ENCODE measurements around the gene MLEC.

MLEC gene

GRCh38 chr12:120685522-120685921, 1.4 kb upstream of the MLEC start:
- Histone ChIP-seq H3K79me2 (ENCODE audit: insufficient read depth, low read length) (peaks cover 32% of the 10 kb centered on the region), H3F3A (ENCODE audit: insufficient read depth, low read length) (0 out of 2 replicates have a peak, but pooled peaks cover 4% of the 10 kb centered on the region), H2AFZ (ENCODE audit: low read length) (peak overlapping the region; percentile 53; the same call in 1 of the 2 replicates), H3K4me1 (ENCODE audit: insufficient read depth, low read length, severe bottlenecking) (peaks cover 35% of the 10 kb centered on the region), H4K20me1 (ENCODE audit: insufficient read depth, low read length) (no peaks in the 10 kb centered on the region), H3K27me3 (ENCODE audit: insufficient read depth, low read length) (no peaks in the 10 kb centered on the region), H3K4me2 (ENCODE audit: low read length) (peak overlapping the region; percentile 80), H3K9me3 (ENCODE audit: low read length) (no peaks in the 10 kb centered on the region), H3K9me2 (ENCODE audit: low read depth, low read length) (no peaks in the 10 kb centered on the region), H3K4me3 (ENCODE audit: low read depth, low read length, poor library complexity, severe bottlenecking) (peak overlapping the region; percentile 72), H3K36me3 (ENCODE audit: insufficient read depth, low read length) (no peaks in the 10 kb centered on the region), H3K27ac (ENCODE audit: low read depth, low read length, poor library complexity, severe bottlenecking) (peak overlapping the region; percentile 89), H3K9ac (ENCODE audit: low read length) (peak overlapping the region; percentile 69; the same call in 1 of the 2 replicates)
- TF ChIP-seq EZH2 (IDR thresholded peaks at IDR 0.05; ENCODE audit: borderline replicate concordance, low read length) (no peak), CTCF (IDR thresholded peaks at IDR 0.05; ENCODE audit: low read length) (no peak)

GRCh38 chr12:120686151-120686689, 729 bp upstream of the MLEC start:
- no peaks in the 10 kb centered on the region for H3K27me3 ChIP-seq (ENCODE audit: insufficient read depth, low read length)
- H3F3A ChIP-seq (ENCODE audit: insufficient read depth, low read length): 0 out of 2 replicates have a peak, but pooled peaks cover 4% of the 10 kb centered on the region
- peak overlapping the region; percentile 53; the same call in 1 of the 2 replicates for H2AFZ ChIP-seq (ENCODE audit: low read length)
- peak overlapping the region; percentile 80 for H3K4me2 ChIP-seq (ENCODE audit: low read length)
- H3K9me3 ChIP-seq (ENCODE audit: low read length): no peaks in the 10 kb centered on the region
- H3K79me2 ChIP-seq (ENCODE audit: insufficient read depth, low read length): peaks cover 39% of the 10 kb centered on the region
- H3K4me3 ChIP-seq (ENCODE audit: low read depth, low read length, poor library complexity, severe bottlenecking): peak overlapping the region; percentile 72
- no peaks in the 10 kb centered on the region for H3K36me3 ChIP-seq (ENCODE audit: insufficient read depth, low read length)
- no peaks in the 10 kb centered on the region for H3K9me2 ChIP-seq (ENCODE audit: low read depth, low read length)
- H3K27ac ChIP-seq (ENCODE audit: low read depth, low read length, poor library complexity, severe bottlenecking): peak overlapping the region; percentile 89
- no peaks in the 10 kb centered on the region for H4K20me1 ChIP-seq (ENCODE audit: insufficient read depth, low read length)
- peaks cover 35% of the 10 kb centered on the region for H3K4me1 ChIP-seq (ENCODE audit: insufficient read depth, low read length, severe bottlenecking)
- TF ChIP-seq CTCF (IDR thresholded peaks at IDR 0.05; ENCODE audit: low read length) (no peak), EZH2 (IDR thresholded peaks at IDR 0.05; ENCODE audit: borderline replicate concordance, low read length) (no peak)
- H3K9ac ChIP-seq (ENCODE audit: low read length): peak overlapping the region; percentile 69

- Histone ChIP-seq H3K4me1 (ENCODE audit: insufficient read depth, low read length, severe bottlenecking) (peaks cover 35% of the 10 kb centered on the region), H3K36me3 (ENCODE audit: insufficient read depth, low read length) (no peaks in the 10 kb centered on the region), H4K20me1 (ENCODE audit: insufficient read depth, low read length) (no peaks in the 10 kb centered on the region), H3K9ac (ENCODE audit: low read length) (peak overlapping the region; percentile 74), H3K4me3 (ENCODE audit: low read depth, low read length, poor library complexity, severe bottlenecking) (peak overlapping the region; percentile 72), H3K27me3 (ENCODE audit: insufficient read depth, low read length) (no peaks in the 10 kb centered on the region), H3K27ac (ENCODE audit: low read depth, low read length, poor library complexity, severe bottlenecking) (no peak overlapping the region), H3F3A (ENCODE audit: insufficient read depth, low read length) (0 out of 2 replicates have a peak, but pooled peaks cover 4% of the 10 kb centered on the region), H3K79me2 (ENCODE audit: insufficient read depth, low read length) (peaks cover 49% of the 10 kb centered on the region), H3K4me2 (ENCODE audit: low read length) (peak overlapping the region; percentile 90), H3K9me2 (ENCODE audit: low read depth, low read length) (no peaks in the 10 kb centered on the region), H3K9me3 (ENCODE audit: low read length) (no peaks in the 10 kb centered on the region), H2AFZ (ENCODE audit: low read length) (no peak overlapping the region)
- TF ChIP-seq EZH2 (IDR thresholded peaks at IDR 0.05; ENCODE audit: borderline replicate concordance, low read length) (no peak), CTCF (IDR thresholded peaks at IDR 0.05; ENCODE audit: low read length) (no peak)
These were observed 785 bp downstream of the MLEC start for GRCh38 chr12:120687578-120688289.

All from OCI-LY1 (cell line).